OCI-LY3 (cell line): ENCODE data around the gene POLR3K.
A peak's percentile ranks its signal among the peaks of the same experiment; 100 is the strongest.

Experiments
- H2AFZ ChIP-seq: fragments of 200-600, 300-600 bp; shearing (Covaris generic); 2 replicates; pipeline ENCODE4 v1.6.0; 2014; ENCODE audit warnings: antibody characterized with exemption, low read depth, low read length
- H3K27ac ChIP-seq: fragments of 200-600, 300-600 bp; sonication (generic); 2 replicates; pipeline ENCODE4 v1.5.1; 2014; ENCODE audit warnings: mild to moderate bottlenecking, low read length, moderate library complexity, mixed read lengths
- H3K27me3 ChIP-seq: fragments of 200-600, 300-600 bp; sonication (generic); 2 replicates; pipeline ENCODE4 v1.6.1; 2014; ENCODE audit warnings: low read depth, low read length, mixed read lengths
- H3K36me3 ChIP-seq: fragments of 200-600, 300-600 bp; sonication (generic); replicated peaks from 2 replicates; pipeline ENCODE3; 2014; ENCODE audit warnings: low read depth, low read length, mixed read lengths
- H3K4me1 ChIP-seq: fragments of 300-600, 200-600 bp; sonication (generic); 2 replicates; pipeline ENCODE4 v1.6.1; 2014; ENCODE audit warnings: low read length, mixed read lengths
- H3K4me2 ChIP-seq: fragments of 200-600, 300-600 bp; sonication (generic); 2 replicates; pipeline ENCODE4 v1.6.1; 2014; ENCODE audit warnings: low read length, mixed read lengths
- H3K4me3 ChIP-seq: fragments of 300-600, 200-600 bp; sonication (generic); 2 replicates; pipeline ENCODE4 v1.5.1; 2014; ENCODE audit warnings: antibody characterized with exemption, mild to moderate bottlenecking, low read length, moderate library complexity
- H3K79me2 ChIP-seq: fragments of 300-600, 200-600 bp; shearing (Covaris generic); 2 replicates; pipeline ENCODE4 v1.6.1; 2014; ENCODE audit warnings: mild to moderate bottlenecking, low read length, mixed read lengths
- H3K9ac ChIP-seq: fragments of 300-600, 200-600 bp; shearing (Covaris generic); 2 replicates; pipeline ENCODE4 v1.6.0; 2014; ENCODE audit warnings: mild to moderate bottlenecking, low read length, moderate library complexity
- H3K9me3 ChIP-seq: fragments of 200-600, 300-600 bp; shearing (Covaris generic); 2 replicates; pipeline ENCODE4 v1.6.1; 2014; ENCODE audit warnings: low read length, mixed read lengths; ENCODE audit not compliant: insufficient read depth
- H4K20me1 ChIP-seq: fragments of 200-600, 300-600 bp; sonication (generic); 2 replicates; pipeline ENCODE4 v1.6.1; 2016; ENCODE audit warnings: low read length, mixed read lengths; ENCODE audit not compliant: insufficient read depth
- CTCF ChIP-seq: fragments of 200-600, 300-600 bp; sonication (generic); IDR thresholded peaks from 2 replicates; pipeline ENCODE4 v1.5.1; 2014; ENCODE audit warnings: antibody characterized with exemption, low read length, low read depth
- EZH2phosphoT487 ChIP-seq: fragments of 200-600 bp; shearing (Covaris generic); IDR thresholded peaks from 2 replicates; pipeline ENCODE4 v1.6.1; 2018; ENCODE audit warnings: antibody characterized with exemption, mixed run types, low read depth

Gene POLR3K

GRCh38 chr16:56231-56927 is 3.0 kb upstream of the POLR3K start:
- H3K27ac ChIP-seq: no peak overlapping the region
- no peak overlapping the region for H2AFZ ChIP-seq
- no peak overlapping the region for H3K4me3 ChIP-seq
- H4K20me1 ChIP-seq: 0 out of 2 replicates have a peak, but pooled peaks cover 2% of the 10 kb centered on the region
- no peaks in the 10 kb centered on the region for H3K27me3 ChIP-seq
- TF ChIP-seq CTCF (no peak), EZH2phosphoT487 (no peak)
- H3K4me1 ChIP-seq: peaks cover 18% of the 10 kb centered on the region
- peaks cover 35% of the 10 kb centered on the region for H3K79me2 ChIP-seq
- H3K36me3 ChIP-seq: peaks cover 38% of the 10 kb centered on the region
- no peak overlapping the region for H3K9ac ChIP-seq
- H3K9me3 ChIP-seq: no peaks in the 10 kb centered on the region
- no peak overlapping the region for H3K4me2 ChIP-seq

GRCh38 chr16:55571-56136 is 2.2 kb upstream of the POLR3K start:
- H3K36me3 ChIP-seq: peaks cover 46% of the 10 kb centered on the region
- peaks cover 42% of the 10 kb centered on the region for H3K79me2 ChIP-seq
- TF ChIP-seq EZH2phosphoT487: no peak
- no peak for TF ChIP-seq CTCF
- peaks cover 20% of the 10 kb centered on the region for H3K4me1 ChIP-seq
- no peak overlapping the region for H3K27ac ChIP-seq
- no peak overlapping the region for H3K9ac ChIP-seq
- no peak overlapping the region for H3K4me2 ChIP-seq
- no peaks in the 10 kb centered on the region for H3K27me3 ChIP-seq
- H3K9me3 ChIP-seq: no peaks in the 10 kb centered on the region
- no peak overlapping the region for H3K4me3 ChIP-seq
- H2AFZ ChIP-seq: no peak overlapping the region
- 0 out of 2 replicates have a peak, but pooled peaks cover 5% of the 10 kb centered on the region for H4K20me1 ChIP-seq

- Histone ChIP-seq H3K4me3 (peak overlapping the region; percentile 84), H2AFZ (peak overlapping the region; percentile 43; the same call in 1 of the 2 replicates), H3K4me2 (peak overlapping the region; percentile 80), H4K20me1 (0 out of 2 replicates have a peak, but pooled peaks cover 5% of the 10 kb centered on the region), H3K4me1 (peaks cover 20% of the 10 kb centered on the region), H3K36me3 (peaks cover 51% of the 10 kb centered on the region), H3K27ac (peak overlapping the region; percentile 67), H3K27me3 (no peaks in the 10 kb centered on the region), H3K79me2 (peaks cover 54% of the 10 kb centered on the region), H3K9ac (peak overlapping the region; percentile 93), H3K9me3 (no peaks in the 10 kb centered on the region)
- no peak for TF ChIP-seq CTCF
These were observed 801 bp upstream of the POLR3K start for GRCh38 chr16:54237-54581.

- no peak overlapping the region for H3K27ac ChIP-seq
- no peaks in the 10 kb centered on the region for H3K27me3 ChIP-seq
- TF ChIP-seq EZH2phosphoT487 (no peak), CTCF (no peak)
- H3K9ac ChIP-seq: no peak overlapping the region
- H2AFZ ChIP-seq: no peak overlapping the region
- no peak overlapping the region for H3K4me2 ChIP-seq
- H3K79me2 ChIP-seq: peaks cover 74% of the 10 kb centered on the region
- H3K4me3 ChIP-seq: no peak overlapping the region
- peaks cover 42% of the 10 kb centered on the region for H3K36me3 ChIP-seq
- peaks cover 10% of the 10 kb centered on the region for H3K4me1 ChIP-seq
- no peaks in the 10 kb centered on the region for H3K9me3 ChIP-seq
- H4K20me1 ChIP-seq: peaks cover 8% of the 10 kb centered on the region; the same call in 1 of the 2 replicates
These were observed 2.4 kb downstream of the POLR3K start for GRCh38 chr16:50769-51591.
